Activated T-helper 2 cell treated with anti-CD3 and anti-CD28 coated beads, Interferon-gamma antibody, Interleukin-2, Interleukin-4, amounts not matched to agents 10 μg/mL and 5 μg/mL and 100 μg/mL, durations not matched to agents 14 hours and 24 hours and 36 hours (primary cell): ENCODE measurements around the gene RTF2. TPM values are rescaled to one million over a fixed set of nuclear protein-coding genes. Genes with fewer than 3 reads are reported as not detected.
A peak's percentile ranks its signal among the peaks of the same experiment; 100 is the strongest.

Source experiments
- DNase-seq: peaks from one replicate; pipeline ENCODE4 v3.0.0; 2021; ENCODE audit warnings: low spot score
- H3K27ac Mint-ChIP-seq: one replicate; pipeline ENCODE4 v1.8.0; 2021; ENCODE audit warnings: mixed read lengths
- H3K27me3 Mint-ChIP-seq: one replicate; pipeline ENCODE4 v1.8.0; 2021; ENCODE audit warnings: low read depth, mixed read lengths
- H3K36me3 Mint-ChIP-seq: one replicate; pipeline ENCODE4 v1.8.0; 2021; ENCODE audit warnings: low read depth, mixed read lengths
- H3K4me1 Mint-ChIP-seq: one replicate; pipeline ENCODE4 v1.8.0; 2021; ENCODE audit warnings: low read depth, mixed read lengths
- H3K4me3 Mint-ChIP-seq: one replicate; pipeline ENCODE4 v1.8.0; 2021; ENCODE audit warnings: low read depth, mild to moderate bottlenecking, moderate library complexity, mixed read lengths
- H3K9me3 Mint-ChIP-seq: one replicate; pipeline ENCODE4 v1.8.0; 2021; ENCODE audit warnings: mixed read lengths
- intact Hi-C: fragments of 100-400 bp; cut with micrococcal nuclease; formaldehyde crosslinking; loops from one replicate; pipeline ENCODE4 v1.15.1; 2023
- total RNA-seq: library from RNA; stranded (reverse); gene quantifications from 2 replicates; pipeline ENCODE4 v1.2.3, GENCODE V29; 2022

The RTF2 gene, protein sequence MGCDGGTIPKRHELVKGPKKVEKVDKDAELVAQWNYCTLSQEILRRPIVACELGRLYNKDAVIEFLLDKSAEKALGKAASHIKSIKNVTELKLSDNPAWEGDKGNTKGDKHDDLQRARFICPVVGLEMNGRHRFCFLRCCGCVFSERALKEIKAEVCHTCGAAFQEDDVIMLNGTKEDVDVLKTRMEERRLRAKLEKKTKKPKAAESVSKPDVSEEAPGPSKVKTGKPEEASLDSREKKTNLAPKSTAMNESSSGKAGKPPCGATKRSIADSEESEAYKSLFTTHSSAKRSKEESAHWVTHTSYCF
- total RNA-seq: 103 and 107 TPM in 2 replicates

DNA sequence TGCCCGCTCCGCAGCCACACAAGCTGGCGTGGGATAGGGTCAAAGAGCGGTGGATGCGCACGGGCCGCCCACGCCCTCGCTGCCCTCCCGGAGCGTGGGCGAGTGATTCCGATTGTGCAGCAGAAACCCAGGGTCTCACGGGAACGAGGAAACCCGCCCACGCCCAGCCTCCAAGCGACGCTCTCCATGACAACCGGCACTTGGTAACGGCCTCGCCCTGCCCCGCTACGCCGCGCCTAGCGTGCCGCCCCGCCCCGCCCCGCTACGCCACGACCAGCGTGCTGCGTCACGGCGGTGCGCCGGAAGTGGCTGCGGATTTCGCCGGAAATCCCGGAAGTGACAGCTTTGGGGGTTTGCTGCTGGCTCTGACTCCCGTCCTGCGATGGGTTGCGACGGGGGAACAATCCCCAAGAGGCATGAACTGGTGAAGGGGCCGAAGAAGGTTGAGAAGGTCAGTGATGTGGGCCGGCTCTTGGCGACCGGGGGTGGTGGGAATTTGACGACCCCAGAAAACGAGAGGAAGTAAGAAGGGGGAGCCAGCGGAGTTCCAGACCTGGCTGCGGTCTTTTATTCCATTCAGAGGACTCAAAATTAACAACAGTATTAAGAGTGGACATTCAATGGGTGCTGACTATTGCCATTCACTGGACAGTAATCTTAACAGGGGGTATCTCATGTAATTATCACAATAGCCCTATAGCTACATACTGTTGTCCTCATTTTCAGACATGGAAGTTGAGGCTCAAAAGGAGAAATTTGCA, at the start of gene RTF2:
RTF2 (plus strand) TSS at position 312 of the 761 bp plus-strand sequence; CDS start at position 383, 71 bp downstream.
- Mint-ChIP-seq H3K9me3 (no peaks in the 10 kb centered on the region), H3K27me3 (no peaks in the 10 kb centered on the region), H3K4me1 (peaks cover 36% of the 10 kb centered on the region), H3K36me3 (peaks cover 19% of the 10 kb centered on the region), H3K27ac (peak within 1 kb of the TSS; percentile 97), H3K4me3 (peak within 1 kb of the TSS; percentile 99)
- DNase-seq: peak; percentile 95
- intact Hi-C loops: loop anchor here (1.0 to 2.0 kb wide), 4 partner anchors 28 to 76 kb away; partner anchors contain the start of genes AURKA and CSTF1

DNA sequence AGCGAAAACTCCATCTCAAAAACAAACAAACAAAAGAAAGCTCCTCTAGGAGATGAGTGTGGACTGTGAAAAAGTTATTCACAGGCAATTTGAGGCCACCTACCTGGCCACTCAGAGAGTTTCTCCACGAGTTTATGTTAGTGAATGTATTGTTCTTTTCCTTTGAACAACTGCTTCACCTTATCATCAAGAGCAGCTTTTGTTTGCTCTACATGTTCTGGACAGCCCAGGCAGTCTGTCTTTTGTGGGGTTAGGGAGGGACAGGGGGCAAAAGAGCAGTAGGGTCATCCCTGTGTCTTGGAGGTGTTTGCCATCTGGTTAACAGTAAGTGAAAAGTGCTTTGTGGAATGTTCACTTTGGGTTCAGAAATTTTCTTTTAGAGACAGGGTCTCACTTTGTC, 48.4 kb upstream of the RTF2 start:
- DNase-seq: no peak
- H3K4me3 Mint-ChIP-seq: no peak overlapping the region
- peaks cover 57% of the 10 kb centered on the region for H3K4me1 Mint-ChIP-seq
- peaks cover 41% of the 10 kb centered on the region for H3K36me3 Mint-ChIP-seq
- H3K27ac Mint-ChIP-seq: no peak overlapping the region
- intact Hi-C loops: no loop called here
- no peaks in the 10 kb centered on the region for H3K9me3 Mint-ChIP-seq
- no peaks in the 10 kb centered on the region for H3K27me3 Mint-ChIP-seq

DNA sequence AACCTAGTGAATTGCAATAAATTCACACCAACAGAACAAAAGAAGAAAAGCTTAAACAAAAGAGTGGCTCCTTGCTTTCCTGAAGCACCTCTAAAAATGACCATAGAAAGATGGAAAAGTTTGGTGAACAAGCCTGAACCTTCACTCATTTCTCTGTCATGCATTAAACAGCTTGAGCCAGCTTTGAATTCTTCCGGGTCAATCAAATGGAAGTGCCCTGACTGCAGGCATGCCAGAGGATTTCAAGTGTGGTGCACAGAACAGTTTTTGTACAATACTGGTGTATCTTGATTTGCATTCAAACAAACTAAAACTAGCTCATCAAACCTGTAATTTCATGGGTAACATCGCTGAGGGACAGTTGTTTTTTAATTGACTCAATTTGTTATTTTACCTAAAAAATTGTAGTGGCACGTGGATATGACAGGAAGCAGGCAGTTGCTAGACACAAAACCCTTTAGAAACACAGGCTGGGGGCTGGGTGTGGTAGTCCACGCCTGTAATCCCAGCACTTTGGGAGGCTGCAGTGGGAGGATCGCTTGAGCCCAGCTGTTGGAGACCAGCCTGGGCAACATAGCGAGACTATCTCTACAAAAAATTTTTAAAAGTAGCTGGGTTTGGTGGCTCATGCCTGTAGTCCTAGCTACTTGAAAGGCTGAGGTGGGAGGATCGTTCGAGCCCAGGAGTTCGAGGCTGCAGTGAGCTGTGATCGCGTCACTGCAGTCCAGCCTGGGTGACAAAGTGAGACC, 47.3 kb upstream of the RTF2 start:
- intact Hi-C loops: no loop called here
- Mint-ChIP-seq H3K9me3 (no peaks in the 10 kb centered on the region), H3K4me3 (no peak overlapping the region), H3K27ac (peak overlapping the region; percentile 43), H3K27me3 (no peaks in the 10 kb centered on the region), H3K36me3 (peaks cover 40% of the 10 kb centered on the region), H3K4me1 (peaks cover 54% of the 10 kb centered on the region)
- DNase-seq: no peak

DNA sequence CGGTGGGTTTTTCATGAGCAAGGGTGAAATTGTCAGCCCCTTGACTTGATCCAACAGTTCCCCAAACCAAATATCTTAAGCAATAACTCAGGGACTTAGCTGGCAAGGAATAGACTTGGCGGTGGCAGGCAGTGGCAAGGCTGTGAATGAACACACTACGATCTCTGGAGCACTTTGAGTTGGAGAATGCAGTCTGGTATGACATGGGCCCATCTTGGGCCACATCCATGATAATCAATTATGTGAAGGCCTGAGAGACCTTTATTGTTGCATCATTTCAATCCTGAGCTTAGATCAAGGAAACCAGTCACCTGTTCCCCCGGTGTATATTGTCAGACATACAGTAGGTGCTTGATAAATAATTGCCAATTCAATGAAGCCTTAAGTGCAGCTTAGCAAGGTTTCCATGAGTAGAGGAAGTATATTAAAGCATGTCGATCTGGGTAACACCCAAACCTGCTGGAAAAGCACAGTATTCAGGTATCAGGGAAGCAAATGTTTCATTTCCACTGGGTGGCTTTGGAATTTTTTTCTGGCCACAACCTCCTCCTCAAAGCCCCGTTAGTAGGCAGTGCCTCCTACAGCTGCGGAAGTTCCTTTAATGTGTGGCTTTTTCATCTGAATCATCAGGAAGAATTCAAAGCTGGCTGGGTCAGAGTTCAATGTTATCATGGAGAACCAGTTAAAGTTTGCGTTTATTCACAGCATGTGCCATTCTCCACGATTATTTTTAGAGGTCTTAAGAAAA, 46.2 kb upstream of the RTF2 start:
- intact Hi-C loops: no loop called here
- Mint-ChIP-seq H3K4me1 (peaks cover 47% of the 10 kb centered on the region), H3K36me3 (peaks cover 35% of the 10 kb centered on the region), H3K4me3 (peak overlapping the region; percentile 11), H3K9me3 (no peaks in the 10 kb centered on the region), H3K27ac (peak overlapping the region; percentile 69), H3K27me3 (no peaks in the 10 kb centered on the region)
- no peak for DNase-seq

DNA sequence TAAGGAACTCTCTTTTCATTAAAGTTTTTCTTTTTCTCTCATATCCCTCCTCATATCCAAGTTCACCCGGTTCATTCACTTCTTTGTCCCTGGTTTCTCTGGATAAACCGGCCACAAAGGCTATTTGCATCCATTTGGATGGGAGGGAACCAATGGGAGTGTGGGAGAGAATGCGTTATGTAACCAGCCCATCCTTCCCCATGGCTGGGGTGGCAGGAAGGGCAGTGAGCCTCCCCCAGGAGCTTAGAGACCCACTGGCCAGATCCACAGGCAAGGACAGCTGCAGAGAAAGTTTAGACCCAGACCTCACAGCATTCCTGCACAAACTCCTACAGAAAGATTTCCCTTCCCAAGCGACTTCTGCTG, 45.6 kb upstream of the RTF2 start:
- peak overlapping the region; percentile 69 for H3K27ac Mint-ChIP-seq
- peaks cover 47% of the 10 kb centered on the region for H3K4me1 Mint-ChIP-seq
- H3K9me3 Mint-ChIP-seq: no peaks in the 10 kb centered on the region
- no peaks in the 10 kb centered on the region for H3K27me3 Mint-ChIP-seq
- no peak overlapping the region for H3K4me3 Mint-ChIP-seq
- peaks cover 35% of the 10 kb centered on the region for H3K36me3 Mint-ChIP-seq
- intact Hi-C loops: no loop called here
- no peak for DNase-seq

DNA sequence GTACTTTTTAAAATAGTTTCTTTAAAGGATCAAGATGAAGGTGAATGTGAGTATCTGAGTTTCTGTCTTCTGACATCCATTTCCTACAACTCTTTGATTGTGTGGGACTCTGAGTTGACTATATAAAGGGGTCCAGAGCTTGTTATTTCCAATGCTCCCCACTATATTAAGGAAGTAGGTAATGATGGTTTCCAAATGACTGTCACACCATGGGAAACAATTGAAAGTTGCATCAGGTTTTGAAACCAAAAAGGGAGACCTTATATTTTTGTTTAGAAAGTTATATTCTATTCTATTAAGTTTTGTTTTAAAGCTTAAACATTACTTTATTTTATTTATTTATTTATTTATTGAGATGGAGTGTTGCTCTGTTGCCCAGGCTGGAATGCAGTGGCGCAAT, 45.2 kb upstream of the RTF2 start:
- Mint-ChIP-seq H3K27ac (peak overlapping the region; percentile 69), H3K4me3 (no peak overlapping the region), H3K27me3 (no peaks in the 10 kb centered on the region), H3K4me1 (peaks cover 45% of the 10 kb centered on the region), H3K9me3 (no peaks in the 10 kb centered on the region), H3K36me3 (peaks cover 35% of the 10 kb centered on the region)
- intact Hi-C loops: no loop called here
- DNase-seq: no peak

DNA sequence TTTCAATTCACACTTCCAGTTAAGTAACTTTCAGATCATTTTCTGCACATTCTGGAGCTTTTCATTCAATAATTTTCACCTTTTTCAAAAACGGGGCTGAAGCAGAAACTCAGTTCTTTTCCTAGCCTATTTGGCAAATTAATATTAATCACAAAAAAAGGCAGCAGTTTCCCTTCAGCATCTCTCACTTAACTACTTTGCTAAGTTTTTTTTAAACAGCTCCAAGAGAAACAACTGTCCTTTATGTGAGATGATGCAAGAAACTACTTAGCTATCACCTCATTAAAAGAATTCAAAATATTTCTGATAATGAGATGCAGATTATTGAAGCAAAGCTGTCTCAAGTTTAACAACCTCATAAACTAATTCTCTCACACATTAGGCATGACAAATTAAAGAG, 44.5 kb upstream of the RTF2 start:
- intact Hi-C loops: no loop called here
- H3K4me3 Mint-ChIP-seq: no peak overlapping the region
- H3K27ac Mint-ChIP-seq: no peak overlapping the region
- peaks cover 29% of the 10 kb centered on the region for H3K36me3 Mint-ChIP-seq
- no peak for DNase-seq
- H3K9me3 Mint-ChIP-seq: no peaks in the 10 kb centered on the region
- H3K27me3 Mint-ChIP-seq: no peaks in the 10 kb centered on the region
- peaks cover 40% of the 10 kb centered on the region for H3K4me1 Mint-ChIP-seq

DNA sequence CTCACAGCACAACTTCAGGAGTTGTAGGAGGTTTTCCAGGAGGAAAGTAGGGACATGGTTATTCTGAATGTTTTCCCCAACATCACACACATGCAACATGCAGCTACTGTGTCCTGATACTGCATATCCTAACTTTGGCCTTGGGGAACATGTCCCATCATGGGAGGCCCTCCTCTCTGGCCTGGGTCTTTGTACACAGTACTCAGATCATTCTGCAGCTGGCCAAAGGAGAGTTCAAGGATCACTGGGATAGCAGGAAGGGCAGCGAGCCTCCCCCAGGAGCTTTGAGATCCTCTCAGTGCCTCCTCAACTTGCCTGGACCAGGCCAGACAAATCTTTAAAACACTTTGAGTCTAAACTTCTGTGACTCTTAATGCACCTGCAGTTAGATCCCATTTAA, 43.5 kb upstream of the RTF2 start:
- DNase-seq: no peak
- no peak overlapping the region for H3K4me3 Mint-ChIP-seq
- intact Hi-C loops: no loop called here
- no peaks in the 10 kb centered on the region for H3K27me3 Mint-ChIP-seq
- no peaks in the 10 kb centered on the region for H3K9me3 Mint-ChIP-seq
- no peak overlapping the region for H3K27ac Mint-ChIP-seq
- H3K4me1 Mint-ChIP-seq: peaks cover 47% of the 10 kb centered on the region
- H3K36me3 Mint-ChIP-seq: peaks cover 36% of the 10 kb centered on the region

DNA sequence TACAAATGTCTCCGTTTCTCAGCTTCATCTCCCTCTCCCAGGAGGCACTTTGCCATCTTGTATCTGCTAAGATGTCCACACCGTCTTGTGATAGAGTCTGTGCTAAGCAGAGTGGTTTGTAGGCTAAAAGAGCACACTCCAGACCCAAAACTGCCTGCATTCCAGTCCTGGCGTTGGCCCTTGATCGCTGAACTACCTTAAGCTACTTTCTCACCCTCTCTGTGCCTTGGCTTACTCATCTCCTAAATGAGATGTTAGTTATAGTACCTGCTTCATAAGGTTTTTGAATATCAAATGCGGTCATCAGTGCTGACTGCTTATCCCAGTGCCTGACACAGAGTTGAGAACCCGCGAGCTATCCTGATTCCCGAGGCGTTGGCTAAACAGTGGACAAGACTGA, 42.4 kb upstream of the RTF2 start:
- peaks cover 40% of the 10 kb centered on the region for H3K36me3 Mint-ChIP-seq
- no peak overlapping the region for H3K27ac Mint-ChIP-seq
- intact Hi-C loops: no loop called here
- peaks cover 53% of the 10 kb centered on the region for H3K4me1 Mint-ChIP-seq
- H3K4me3 Mint-ChIP-seq: no peak overlapping the region
- no peaks in the 10 kb centered on the region for H3K27me3 Mint-ChIP-seq
- H3K9me3 Mint-ChIP-seq: no peaks in the 10 kb centered on the region
- no peak for DNase-seq

DNA sequence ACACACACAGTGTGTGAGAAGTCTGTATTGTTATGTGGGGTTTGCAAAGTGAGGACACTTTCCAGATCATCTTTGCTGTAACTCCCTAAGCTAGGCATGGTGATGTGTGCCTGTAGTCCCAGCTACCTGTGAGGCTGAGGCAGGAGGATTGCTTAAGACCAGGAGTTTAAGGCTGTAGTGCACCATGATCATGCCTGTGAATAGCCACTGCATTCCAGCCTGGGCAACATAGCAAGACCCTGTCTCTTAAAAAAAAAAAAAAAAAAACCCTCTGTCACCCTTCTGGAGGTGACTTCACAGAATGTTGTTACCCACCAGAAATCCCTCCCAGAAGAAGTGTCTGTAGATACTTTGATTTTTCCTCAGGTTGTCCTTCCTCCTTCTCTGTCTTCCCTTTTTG, 41.5 kb upstream of the RTF2 start:
- Mint-ChIP-seq H3K9me3 (no peaks in the 10 kb centered on the region), H3K4me3 (no peak overlapping the region)
- intact Hi-C loops: no loop called here

DNA sequence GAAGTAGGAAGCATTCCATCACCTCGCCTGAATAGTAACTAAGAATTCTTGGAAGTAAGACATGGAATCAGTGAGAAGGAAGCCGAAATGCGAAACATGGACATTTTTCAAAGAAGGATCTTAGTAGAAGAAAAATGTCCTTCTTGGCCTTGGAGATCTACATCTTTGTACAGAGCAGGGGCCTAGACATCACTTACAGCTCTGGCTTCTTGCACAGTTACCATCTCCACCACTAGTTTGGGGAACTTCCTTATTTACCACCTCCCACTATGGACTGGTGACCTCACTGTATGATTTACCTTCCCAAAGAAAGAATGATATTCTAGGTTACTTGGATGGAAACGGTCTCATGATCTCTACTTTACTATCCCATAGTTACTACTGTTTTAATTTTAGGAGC, 40.6 kb upstream of the RTF2 start:
- no peaks in the 10 kb centered on the region for H3K9me3 Mint-ChIP-seq
- intact Hi-C loops: no loop called here
- peaks cover 38% of the 10 kb centered on the region for H3K4me1 Mint-ChIP-seq
- no peaks in the 10 kb centered on the region for H3K27me3 Mint-ChIP-seq
- H3K4me3 Mint-ChIP-seq: no peak overlapping the region
- no peak for DNase-seq
- H3K36me3 Mint-ChIP-seq: peaks cover 31% of the 10 kb centered on the region
- peak overlapping the region; percentile 32 for H3K27ac Mint-ChIP-seq

More for the DNA sequence above, 41.5 kb upstream of the RTF2 start:
- H3K27me3 Mint-ChIP-seq: no peaks in the 10 kb centered on the region
- DNase-seq: no peak
- peaks cover 35% of the 10 kb centered on the region for H3K36me3 Mint-ChIP-seq
- H3K4me1 Mint-ChIP-seq: peaks cover 46% of the 10 kb centered on the region
- no peak overlapping the region for H3K27ac Mint-ChIP-seq

DNA sequence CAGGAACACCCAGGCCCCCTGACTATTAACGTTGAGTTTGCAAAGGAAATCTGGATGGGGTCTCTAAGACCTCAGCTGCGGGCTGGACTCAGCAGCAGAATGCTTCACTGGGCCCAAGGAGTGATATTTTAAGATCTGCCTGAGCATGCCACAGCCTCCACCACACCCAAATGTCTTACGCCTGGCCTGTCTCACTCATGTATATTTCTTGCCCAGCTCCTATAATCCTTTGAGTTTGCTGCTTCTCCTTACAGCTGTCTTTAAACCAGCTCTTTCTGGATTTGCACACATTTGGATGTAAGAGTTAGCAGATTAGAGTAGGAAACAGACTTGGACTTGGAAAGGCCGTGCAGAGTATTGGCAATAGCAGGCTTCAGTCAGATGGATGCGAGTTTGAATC, 40.0 kb upstream of the RTF2 start:
- peak overlapping the region; percentile 6 for H3K27ac Mint-ChIP-seq
- no peak overlapping the region for H3K4me3 Mint-ChIP-seq
- H3K27me3 Mint-ChIP-seq: no peaks in the 10 kb centered on the region
- DNase-seq: no peak
- peaks cover 35% of the 10 kb centered on the region for H3K36me3 Mint-ChIP-seq
- H3K4me1 Mint-ChIP-seq: peaks cover 39% of the 10 kb centered on the region
- intact Hi-C loops: no loop called here
- no peaks in the 10 kb centered on the region for H3K9me3 Mint-ChIP-seq
